ENCODE results near the gene JAKMIP1. TPM values are rescaled to one million over a fixed set of nuclear protein-coding genes. Genes with fewer than 3 reads are reported as not detected.

JAKMIP1 gene
- total RNA-seq, 3 donors from 2014 or later, result 0.63 to 2.1 TPM; not detected in 1

DNA sequence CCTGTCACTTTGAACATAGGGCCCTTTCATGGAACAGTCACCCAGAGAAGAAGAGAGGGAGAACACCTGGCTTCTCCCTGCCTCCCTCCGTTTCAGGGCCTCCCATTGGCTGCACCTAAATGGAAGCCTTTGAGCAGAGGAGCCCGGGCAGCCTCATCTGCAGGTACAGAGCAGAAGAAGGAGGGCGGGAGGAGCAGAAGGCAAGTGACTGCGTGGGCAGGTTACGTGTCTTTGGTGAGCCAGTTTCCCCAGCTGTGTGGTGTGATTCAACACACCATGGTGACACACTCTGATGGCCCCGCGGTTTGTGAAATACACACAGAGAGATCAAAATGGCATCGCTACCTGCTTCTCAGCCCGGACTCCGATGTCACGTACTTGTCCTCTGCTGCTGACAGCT is 182.5 kb downstream of the JAKMIP1 start:
- Histone ChIP-seq H3K4me1 (ENCODE audit: low read depth) (no peaks in the 10 kb centered on the region), H3K9me3 (no peaks in the 10 kb centered on the region), H3K4me3 (no peak overlapping the region), H3K36me3 (ENCODE audit: low read depth) (no peaks in the 10 kb centered on the region)
- intact Hi-C loops (cut with DNase I, micrococcal nuclease), result no loop called here
- TF ChIP-seq, protein P1, sequence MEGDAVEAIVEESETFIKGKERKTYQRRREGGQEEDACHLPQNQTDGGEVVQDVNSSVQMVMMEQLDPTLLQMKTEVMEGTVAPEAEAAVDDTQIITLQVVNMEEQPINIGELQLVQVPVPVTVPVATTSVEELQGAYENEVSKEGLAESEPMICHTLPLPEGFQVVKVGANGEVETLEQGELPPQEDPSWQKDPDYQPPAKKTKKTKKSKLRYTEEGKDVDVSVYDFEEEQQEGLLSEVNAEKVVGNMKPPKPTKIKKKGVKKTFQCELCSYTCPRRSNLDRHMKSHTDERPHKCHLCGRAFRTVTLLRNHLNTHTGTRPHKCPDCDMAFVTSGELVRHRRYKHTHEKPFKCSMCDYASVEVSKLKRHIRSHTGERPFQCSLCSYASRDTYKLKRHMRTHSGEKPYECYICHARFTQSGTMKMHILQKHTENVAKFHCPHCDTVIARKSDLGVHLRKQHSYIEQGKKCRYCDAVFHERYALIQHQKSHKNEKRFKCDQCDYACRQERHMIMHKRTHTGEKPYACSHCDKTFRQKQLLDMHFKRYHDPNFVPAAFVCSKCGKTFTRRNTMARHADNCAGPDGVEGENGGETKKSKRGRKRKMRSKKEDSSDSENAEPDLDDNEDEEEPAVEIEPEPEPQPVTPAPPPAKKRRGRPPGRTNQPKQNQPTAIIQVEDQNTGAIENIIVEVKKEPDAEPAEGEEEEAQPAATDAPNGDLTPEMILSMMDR (IDR thresholded peaks at IDR 0.05), result no peak
- no peak for DNase-seq
- ATAC-seq, result no peak

- intact Hi-C loops (cut with DNase I, micrococcal nuclease), result no loop called here
- Histone ChIP-seq H3K36me3 (ENCODE audit: low read depth) (no peaks in the 10 kb centered on the region), H3K4me3 (no peak overlapping the region), H3K4me1 (ENCODE audit: low read depth) (no peaks in the 10 kb centered on the region), H3K9me3 (no peaks in the 10 kb centered on the region)
- ATAC-seq (no peak), DNase-seq (no peak)
- TF ChIP-seq, protein P1 (IDR thresholded peaks at IDR 0.05), result no peak
Measured at GRCh38 chr4:6017030-6017429, 183.3 kb downstream of the JAKMIP1 start.

DNA sequence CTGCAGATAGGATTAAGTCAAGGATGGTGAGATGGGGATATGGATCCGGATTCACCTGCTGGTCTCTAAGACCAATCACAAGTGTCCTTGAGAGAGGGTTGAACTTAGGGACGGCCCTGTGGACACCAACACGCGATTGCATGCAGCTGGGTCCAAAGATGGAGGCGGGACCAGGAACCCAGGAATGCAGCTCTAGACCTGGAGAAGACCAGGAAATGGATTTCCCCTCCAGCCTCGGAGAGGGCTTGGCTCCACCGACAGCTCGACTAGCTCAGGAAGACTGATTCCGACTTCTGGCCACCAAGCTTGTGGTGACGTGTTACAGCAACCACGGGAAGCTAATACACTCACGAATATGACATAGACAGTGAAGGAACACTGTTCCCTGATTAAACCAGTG is 186.8 kb downstream of the JAKMIP1 start:
- Histone ChIP-seq H3K4me3 (no peak overlapping the region), H3K36me3 (ENCODE audit: low read depth) (no peaks in the 10 kb centered on the region), H3K9me3 (no peaks in the 10 kb centered on the region), H3K4me1 (ENCODE audit: low read depth) (no peaks in the 10 kb centered on the region)
- TF ChIP-seq, protein P1 (IDR thresholded peaks at IDR 0.05), result no peak
- ATAC-seq (no peak), DNase-seq (no peak)
- intact Hi-C loops (cut with DNase I, micrococcal nuclease), result no loop called here

GRCh38 chr4:6012200-6012599 is 188.1 kb downstream of the JAKMIP1 start:
- no peaks in the 10 kb centered on the region for H3K36me3 ChIP-seq (ENCODE audit: low read depth)
- H3K9me3 ChIP-seq, result no peaks in the 10 kb centered on the region
- intact Hi-C loops (cut with DNase I, micrococcal nuclease), result no loop called here
- no peak for DNase-seq
- TF ChIP-seq, protein P1 (IDR thresholded peaks at IDR 0.05), result no peak
- ATAC-seq, result no peak
- H3K4me3 ChIP-seq, result no peak overlapping the region
- H3K4me1 ChIP-seq (ENCODE audit: low read depth), result no peaks in the 10 kb centered on the region

DNA sequence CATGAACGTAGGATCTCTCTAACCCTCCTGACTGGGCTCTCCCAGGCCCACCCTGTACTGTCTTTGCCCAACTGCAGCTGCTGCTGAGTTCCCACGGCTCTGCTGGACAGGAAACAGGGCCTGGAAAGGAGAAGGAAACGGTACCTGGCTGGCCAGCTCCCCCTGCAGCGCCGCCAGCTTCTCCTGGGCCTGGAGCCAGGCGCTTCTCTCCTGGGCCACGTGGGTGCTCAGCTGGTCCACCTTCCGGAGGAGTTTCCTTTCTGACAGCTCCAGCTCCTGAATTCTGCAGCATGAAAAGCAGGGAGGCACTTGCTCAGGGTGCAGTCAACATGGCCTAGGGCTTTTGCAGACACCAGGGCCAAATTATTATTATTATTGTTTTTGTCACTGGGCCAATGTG is 188.7 kb downstream of the JAKMIP1 start:
- no peaks in the 10 kb centered on the region for H3K4me1 ChIP-seq (ENCODE audit: low read depth)
- H3K36me3 ChIP-seq (ENCODE audit: low read depth), result no peaks in the 10 kb centered on the region
- H3K4me3 ChIP-seq, result no peak overlapping the region
- no peak for ATAC-seq
- H3K9me3 ChIP-seq, result no peaks in the 10 kb centered on the region
- no peak for DNase-seq
- TF ChIP-seq, protein P1 (IDR thresholded peaks at IDR 0.05), result no peak
- intact Hi-C loops (cut with DNase I, micrococcal nuclease), result no loop called here

DNA sequence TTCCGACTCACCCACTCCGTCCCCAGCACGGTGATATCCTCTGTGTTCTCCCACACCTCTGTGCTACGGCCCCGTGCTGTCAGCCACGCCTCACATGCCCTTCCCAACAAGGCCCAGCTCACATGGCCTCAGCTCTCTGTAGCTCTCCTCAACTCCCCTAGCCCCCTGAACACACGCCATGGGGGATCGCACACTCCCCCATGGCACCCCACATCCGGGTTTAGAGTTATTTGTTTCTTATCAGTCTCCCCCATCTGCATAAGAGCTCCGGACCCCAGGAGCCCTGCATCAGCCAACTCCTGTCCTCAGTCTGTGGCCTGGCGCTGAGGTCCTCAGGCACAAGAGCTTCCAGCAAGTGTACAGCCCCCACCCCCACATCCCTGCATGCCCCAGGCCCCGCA is 189.1 kb downstream of the JAKMIP1 start:
- ATAC-seq, result no peak
- intact Hi-C loops (cut with DNase I, micrococcal nuclease), result no loop called here
- no peak for DNase-seq
- TF ChIP-seq, protein P1 (IDR thresholded peaks at IDR 0.05), result no peak
- Histone ChIP-seq H3K4me3 (no peak overlapping the region), H3K36me3 (ENCODE audit: low read depth) (no peaks in the 10 kb centered on the region), H3K4me1 (ENCODE audit: low read depth) (no peaks in the 10 kb centered on the region), H3K9me3 (no peaks in the 10 kb centered on the region)
